H9 (cell line): ENCODE measurements around the gene OTOGL. TPM values are rescaled to one million over a fixed set of nuclear protein-coding genes. Genes with fewer than 3 reads are reported as not detected.
"Not testable (repeated sequence)": the region's sequence is repeated elsewhere in the genome, so short reads cannot be mapped to it uniquely, and the experiment has no call there.

Experiments
- DNase-seq: peaks from one replicate; pipeline ENCODE4 v3.0.0-alpha.2; 2017
- H2AFZ ChIP-seq: one replicate; pipeline ENCODE4 v1.6.1; 2013; ENCODE audit warnings: mild to moderate bottlenecking, low read length, control low read depth, moderate library complexity
- H2AK5ac ChIP-seq: 2 replicates; pipeline ENCODE4 v1.6.1; 2013; ENCODE audit warnings: low read length, control low read depth, mixed read lengths; ENCODE audit not compliant: insufficient read length
- H2BK120ac ChIP-seq: one replicate; pipeline ENCODE4 v1.6.1; 2013; ENCODE audit warnings: low read depth, mild to moderate bottlenecking, low read length, control low read depth, inconsistent platforms; ENCODE audit not compliant: poor library complexity, severe bottlenecking
- H2BK12ac ChIP-seq: 2 replicates; pipeline ENCODE4 v1.6.1; 2013; ENCODE audit warnings: low read length, control low read depth, mixed read lengths, low read depth; ENCODE audit not compliant: insufficient read length
- H2BK15ac ChIP-seq: 2 replicates; pipeline ENCODE4 v1.6.1; 2013; ENCODE audit warnings: low read depth, low read length, control low read depth
- H2BK20ac ChIP-seq: one replicate; pipeline ENCODE4 v1.6.1; 2013; ENCODE audit warnings: low read depth, mild to moderate bottlenecking, low read length, control low read depth, inconsistent platforms; ENCODE audit not compliant: poor library complexity, severe bottlenecking
- H2BK5ac ChIP-seq: 2 replicates; pipeline ENCODE4 v1.6.1; 2013; ENCODE audit warnings: low read length, control low read depth, mixed read lengths; ENCODE audit not compliant: insufficient read length
- H3K14ac ChIP-seq: 2 replicates; pipeline ENCODE4 v1.6.1; 2013; ENCODE audit warnings: low read length, control low read depth; ENCODE audit not compliant: insufficient read depth
- H3K18ac ChIP-seq: 2 replicates; pipeline ENCODE4 v1.6.1; 2013; ENCODE audit warnings: low read depth, mild to moderate bottlenecking, mixed read lengths, low read length, control low read depth; ENCODE audit not compliant: insufficient read length
- H3K23ac ChIP-seq: 2 replicates; pipeline ENCODE4 v1.6.1; 2013; ENCODE audit warnings: low read length, control low read depth, mixed read lengths, low read depth; ENCODE audit not compliant: insufficient read length
- H3K23me2 ChIP-seq: 2 replicates; pipeline ENCODE4 v1.6.1; 2013; ENCODE audit warnings: low read depth, mild to moderate bottlenecking, mixed read lengths, low read length, control low read depth; ENCODE audit not compliant: insufficient read length, poor library complexity, severe bottlenecking
- H3K27ac ChIP-seq: 2 replicates; pipeline ENCODE4 v1.5.1; 2013; ENCODE audit warnings: low read length, control low read depth, mixed read lengths, low read depth; ENCODE audit not compliant: insufficient read length
- H3K27me3 ChIP-seq: 2 replicates; pipeline ENCODE4 v1.6.1; 2013; ENCODE audit warnings: low read length, control low read depth, inconsistent platforms; ENCODE audit not compliant: insufficient read depth
- H3K4ac ChIP-seq: 2 replicates; pipeline ENCODE4 v1.6.1; 2013; ENCODE audit warnings: low read depth, mild to moderate bottlenecking, control low read depth, inconsistent platforms, low read length, moderate library complexity
- H3K4me1 ChIP-seq: 2 replicates; pipeline ENCODE4 v1.6.1; 2013; ENCODE audit warnings: low read length, control low read depth, inconsistent platforms; ENCODE audit not compliant: insufficient read depth
- H3K4me2 ChIP-seq: 2 replicates; pipeline ENCODE4 v1.6.1; 2013; ENCODE audit warnings: low read length, control low read depth, mixed read lengths; ENCODE audit not compliant: insufficient read length, insufficient read depth
- H3K56ac ChIP-seq: 2 replicates; pipeline ENCODE4 v1.6.1; 2013; ENCODE audit warnings: low read depth, mild to moderate bottlenecking, mixed read lengths, low read length, control low read depth; ENCODE audit not compliant: insufficient read length
- H3K79me1 ChIP-seq: 2 replicates; pipeline ENCODE4 v1.6.1; 2013; ENCODE audit warnings: low read depth, mild to moderate bottlenecking, moderate library complexity, low read length, control low read depth, inconsistent platforms; ENCODE audit not compliant: insufficient read depth, poor library complexity, severe bottlenecking
- H3K79me2 ChIP-seq: 2 replicates; pipeline ENCODE4 v1.6.1; 2013; ENCODE audit warnings: low read length, control low read depth, inconsistent platforms; ENCODE audit not compliant: insufficient read depth
- H3K9ac ChIP-seq: 2 replicates; pipeline ENCODE4 v1.6.1; 2013; ENCODE audit warnings: low read length, control low read depth, mixed read lengths; ENCODE audit not compliant: insufficient read length; ENCODE audit errors: extremely low read depth
- H3K9me3 ChIP-seq: one replicate; pipeline ENCODE4 v1.6.1; 2013; ENCODE audit warnings: low read depth, low read length, inconsistent platforms; ENCODE audit not compliant: control insufficient read depth
- H3T11ph ChIP-seq: one replicate; pipeline ENCODE4 v1.6.1; 2013; ENCODE audit warnings: mild to moderate bottlenecking, low read length, control low read depth, inconsistent platforms
- H4K20me1 ChIP-seq: one replicate; pipeline ENCODE4 v1.6.1; 2013; ENCODE audit not compliant: control insufficient read depth, insufficient read length, insufficient read depth
- H4K5ac ChIP-seq: 2 replicates; pipeline ENCODE4 v1.6.1; 2013; ENCODE audit warnings: low read depth, mild to moderate bottlenecking, mixed read lengths, low read length, control low read depth; ENCODE audit not compliant: insufficient read length
- H4K8ac ChIP-seq: replicated peaks from 2 replicates; pipeline ENCODE4 v1.6.1; 2013; ENCODE audit warnings: low read length, control low read depth, mixed read lengths, low read depth; ENCODE audit not compliant: insufficient read length
- H4K91ac ChIP-seq: 2 replicates; pipeline ENCODE4 v1.6.1; 2013; ENCODE audit warnings: low read depth, mild to moderate bottlenecking, moderate library complexity, mixed read lengths, low read length, control low read depth; ENCODE audit not compliant: insufficient read length
- H3K27ac Mint-ChIP-seq, 3 experiments: 2 replicates in 2 of 3; 3 replicates in 1 of 3; pipeline ENCODE4 v1.8.0; 2020 to 2021; ENCODE audit warnings: mixed read lengths in 3 of 3, mild to moderate bottlenecking in 1 of 3, moderate library complexity in 1 of 3
- H3K27me3 Mint-ChIP-seq: 2 replicates; pipeline ENCODE4 v1.8.0; 2021; ENCODE audit warnings: low read depth, mild to moderate bottlenecking, moderate library complexity, mixed read lengths
- H3K36me3 Mint-ChIP-seq, 3 experiments: 2 replicates in 2 of 3; 3 replicates in 1 of 3; pipeline ENCODE4 v1.8.0; 2020 to 2021; ENCODE audit warnings: low read depth in 3 of 3, mixed read lengths in 3 of 3; ENCODE audit not compliant: insufficient read depth in 1 of 3
- H3K4me1 Mint-ChIP-seq, 2 experiments: 2 replicates each; pipeline ENCODE4 v1.8.0; 2020; ENCODE audit warnings: mixed read lengths in 2 of 2
- H3K4me3 Mint-ChIP-seq, 2 experiments: 2 replicates in 1 of 2; 3 replicates in 1 of 2; pipeline ENCODE4 v1.8.0; 2020 to 2021; ENCODE audit warnings: mild to moderate bottlenecking in 2 of 2, mixed read lengths in 2 of 2, moderate library complexity in 1 of 2
- H3K9me3 Mint-ChIP-seq, 2 experiments: 2 replicates in 1 of 2; 3 replicates in 1 of 2; pipeline ENCODE4 v1.8.0; 2020; ENCODE audit warnings: mild to moderate bottlenecking in 2 of 2, mixed read lengths in 2 of 2, moderate library complexity in 1 of 2
- WGBS: extraction: QIAGEN DNeasy Blood & Tissue Kit; methylation state at CpG from one replicate; pipeline ENCODE4 v1.1.7; 2013; ENCODE audit warnings: missing lambda C conversion rate, low lambda C conversion rate, mixed read lengths; ENCODE audit not compliant: insufficient read length; ENCODE audit errors: extremely low coverage; 5-methylcytosine and 5-hydroxymethylcytosine counted together
- total RNA-seq: library from RNA; stranded (reverse); gene quantifications from 2 replicates; pipeline ENCODE4 v1.2.1, GENCODE V29; 2021
- TF ChIP-seq, protein P1 (sequence below): fragments of 200-600 bp; sonication (generic); conservative IDR thresholded peaks from 3 replicates; pipeline ENCODE4 v1.8.0; 2021; ENCODE audit warnings: antibody characterized with exemption, mild to moderate bottlenecking

OTOGL gene
- total RNA-seq, 1 experiment from 2014 or later, result 0.11 TPM

DNA sequence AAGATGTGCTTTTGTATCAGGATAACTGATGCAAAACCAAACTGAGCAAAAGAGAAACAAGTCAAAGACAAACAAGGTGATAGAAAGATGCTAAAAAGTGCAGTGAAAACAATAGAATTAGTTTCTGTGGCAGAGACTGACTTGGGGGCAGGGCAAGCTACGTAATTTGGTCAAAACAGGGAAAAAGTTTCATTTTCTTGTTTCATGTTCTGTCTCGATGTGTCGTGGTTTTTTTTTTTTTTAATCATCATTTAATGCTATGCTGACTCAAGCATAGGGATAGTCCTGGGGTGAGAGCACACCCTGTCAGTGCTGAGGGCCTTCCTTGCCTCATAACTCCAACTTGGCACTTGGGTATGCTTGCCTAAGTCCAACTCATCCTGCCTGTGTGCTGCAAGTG, 200.6 kb downstream of the OTOGL start:
- Histone ChIP-seq H2AFZ (no peak overlapping the region), H3K27ac (no peak overlapping the region), H3K56ac (no peak overlapping the region), H2BK15ac (no peak overlapping the region), H2AK5ac (no peak overlapping the region), H3K18ac (no peak overlapping the region), H3K23ac (no peak overlapping the region), H3K4me1 (no peaks in the 10 kb centered on the region), H3K9me3 (no peaks in the 10 kb centered on the region), H3K9ac (no peak overlapping the region), H2BK12ac (no peak overlapping the region), H4K91ac (no peak overlapping the region), H2BK5ac (no peak overlapping the region), H3K4ac (no peak overlapping the region), H2BK120ac (no peak overlapping the region), H4K20me1 (no peaks in the 10 kb centered on the region), H3K79me2 (no peaks in the 10 kb centered on the region), H3K27me3 (no peaks in the 10 kb centered on the region), H3K14ac (no peak overlapping the region), H3K4me2 (no peak overlapping the region), H3K23me2 (no peaks in the 10 kb centered on the region), H2BK20ac (no peak overlapping the region), H4K8ac (no peak overlapping the region), H3T11ph (no peak overlapping the region), H4K5ac (no peak overlapping the region), H3K79me1 (no peaks in the 10 kb centered on the region)
- DNase-seq, result no peak
- TF ChIP-seq, protein P1, sequence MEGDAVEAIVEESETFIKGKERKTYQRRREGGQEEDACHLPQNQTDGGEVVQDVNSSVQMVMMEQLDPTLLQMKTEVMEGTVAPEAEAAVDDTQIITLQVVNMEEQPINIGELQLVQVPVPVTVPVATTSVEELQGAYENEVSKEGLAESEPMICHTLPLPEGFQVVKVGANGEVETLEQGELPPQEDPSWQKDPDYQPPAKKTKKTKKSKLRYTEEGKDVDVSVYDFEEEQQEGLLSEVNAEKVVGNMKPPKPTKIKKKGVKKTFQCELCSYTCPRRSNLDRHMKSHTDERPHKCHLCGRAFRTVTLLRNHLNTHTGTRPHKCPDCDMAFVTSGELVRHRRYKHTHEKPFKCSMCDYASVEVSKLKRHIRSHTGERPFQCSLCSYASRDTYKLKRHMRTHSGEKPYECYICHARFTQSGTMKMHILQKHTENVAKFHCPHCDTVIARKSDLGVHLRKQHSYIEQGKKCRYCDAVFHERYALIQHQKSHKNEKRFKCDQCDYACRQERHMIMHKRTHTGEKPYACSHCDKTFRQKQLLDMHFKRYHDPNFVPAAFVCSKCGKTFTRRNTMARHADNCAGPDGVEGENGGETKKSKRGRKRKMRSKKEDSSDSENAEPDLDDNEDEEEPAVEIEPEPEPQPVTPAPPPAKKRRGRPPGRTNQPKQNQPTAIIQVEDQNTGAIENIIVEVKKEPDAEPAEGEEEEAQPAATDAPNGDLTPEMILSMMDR, result no peak
- Mint-ChIP-seq H3K4me3 (no peak overlapping the region), H3K9me3 (no peaks in the 10 kb centered on the region), H3K4me1 (peaks cover 0 to 5% of the 10 kb centered on the region in 2 experiments; a peak in 1 of 4 replicates), H3K36me3 (no peaks in the 10 kb centered on the region), H3K27ac (no peak overlapping the region), H3K27me3 (no peaks in the 10 kb centered on the region)
- WGBS, result no CpG with 5 or more reads among the region's 3 CpGs

DNA sequence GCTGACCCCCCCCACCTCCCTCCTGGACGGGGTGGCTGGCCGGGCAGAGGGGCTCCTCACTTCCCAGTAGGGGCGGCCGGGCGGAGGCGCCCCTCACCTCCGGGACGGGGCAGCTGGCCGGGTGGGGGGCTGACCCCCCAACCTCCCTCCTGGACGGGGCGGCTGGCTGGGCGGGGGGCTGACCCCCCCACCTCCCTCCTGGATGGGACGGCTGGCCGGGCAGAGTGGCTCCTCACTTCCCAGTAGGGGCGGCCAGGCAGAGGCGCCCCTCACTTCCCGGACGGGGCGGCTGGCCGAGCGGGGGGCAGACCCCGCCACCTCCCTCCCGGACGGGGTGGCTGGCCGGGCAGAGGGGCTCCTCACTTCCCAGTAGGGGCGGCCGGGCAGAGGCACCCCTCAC, 208.1 kb downstream of the OTOGL start:
- H3K27ac Mint-ChIP-seq, H4K20me1 ChIP-seq, H3K9me3 Mint-ChIP-seq, H2BK20ac ChIP-seq, H4K8ac ChIP-seq, H3K27ac ChIP-seq, H3K4me1 Mint-ChIP-seq, H3K23me2 ChIP-seq, H3K14ac ChIP-seq, H3T11ph ChIP-seq, H2BK120ac ChIP-seq, H3K79me1 ChIP-seq, DNase-seq, H3K4me1 ChIP-seq, H3K9me3 ChIP-seq, H3K4ac ChIP-seq, H3K79me2 ChIP-seq, H3K36me3 Mint-ChIP-seq, H3K4me3 Mint-ChIP-seq, H4K91ac ChIP-seq, H3K27me3 Mint-ChIP-seq, H2BK5ac ChIP-seq, H2BK12ac ChIP-seq, H3K4me2 ChIP-seq, H3K18ac ChIP-seq, H3K9ac ChIP-seq, H4K5ac ChIP-seq, H2AFZ ChIP-seq, H2BK15ac ChIP-seq, H3K27me3 ChIP-seq, H3K56ac ChIP-seq, H3K23ac ChIP-seq, H2AK5ac ChIP-seq: not testable (repeated sequence)
- WGBS, result no CpG with 5 or more reads among the region's 27 CpGs
